SK-N-SH (cell line): Measurements from ENCODE around the gene PFKL. TPM values are rescaled to one million over a fixed set of nuclear protein-coding genes. Genes with fewer than 3 reads are reported as not detected.

ENCODE experiments used
- CTCF ChIA-PET: fragments of 300-600, 350-600 bp; formaldehyde crosslinking; extraction: SDS; loops from one replicate; lab custom pipeline; 2021; lab: Yijun Ruan, JAX
- POLR2A ChIA-PET: fragments of 350-600 bp; sonication (Branson Sonifier 250); formaldehyde crosslinking; extraction: SDS; loops from one replicate; lab custom pipeline; 2020; ENCODE audit warnings: antibody characterized with exemption, inconsistent platforms; lab: Yijun Ruan, JAX
- DNase-seq: peaks from one replicate; pipeline ENCODE4 v3.0.0; 2012
- H2AFZ ChIP-seq: fragments of 200-600 bp; sonication (generic); 2 replicates; pipeline ENCODE4 v1.8.1; 2016; ENCODE audit warnings: antibody characterized with exemption, mild to moderate bottlenecking, low read depth
- H3F3A ChIP-seq: fragments of 200-600 bp; sonication (generic); replicated peaks from 2 replicates; pipeline ENCODE3; 2016; ENCODE audit warnings: antibody characterized with exemption, mild to moderate bottlenecking; ENCODE audit not compliant: insufficient read depth
- H3K27ac ChIP-seq, 2 experiments: fragments of 200-500 bp in 1 of 2; fragments of 200-600 bp in 1 of 2; sonication (Bioruptor generic) in 1 of 2; sonication (generic), shearing (Covaris generic) in 1 of 2; 2 replicates each; pipeline versions ENCODE4 v1.5.1 to v1.6.1; 2014 to 2016; ENCODE audit warnings: low read depth in 2 of 2, inconsistent platforms in 1 of 2, low read length in 1 of 2, mild to moderate bottlenecking in 1 of 2, mixed read lengths in 1 of 2
- H3K27me3 ChIP-seq: fragments of 200-600 bp; sonication (generic), shearing (Covaris generic); 2 replicates; pipeline ENCODE4 v1.6.1; 2016; ENCODE audit warnings: mixed run types; ENCODE audit not compliant: insufficient read depth
- H3K36me3 ChIP-seq, 2 experiments: fragments of 200-500 bp in 1 of 2; fragments of 200-600 bp in 1 of 2; sonication (Bioruptor generic) in 1 of 2; sonication (generic) in 1 of 2; replicated peaks in 1 of 2; 2 replicates each; pipeline versions ENCODE3 to v1.5.1; 2014 to 2016; ENCODE audit warnings: low read length in 1 of 2, mild to moderate bottlenecking in 1 of 2; ENCODE audit not compliant: insufficient read depth in 2 of 2, control insufficient read depth in 1 of 2
- H3K4me1 ChIP-seq, 2 experiments: fragments of 200-500 bp in 1 of 2; fragments of 200-600 bp in 1 of 2; sonication (Bioruptor generic) in 1 of 2; sonication (generic), shearing (Covaris generic) in 1 of 2; 2 replicates each; pipeline versions ENCODE4 v1.5.1 to v1.6.1; 2014 to 2016; ENCODE audit warnings: low read depth in 1 of 2, low read length in 1 of 2, mixed run types in 1 of 2; ENCODE audit not compliant: insufficient read depth in 2 of 2, control insufficient read depth in 1 of 2
- H3K4me2 ChIP-seq: fragments of 200-600 bp; sonication (generic), shearing (Covaris generic); 2 replicates; pipeline ENCODE4 v1.6.1; 2017; ENCODE audit warnings: mixed run types
- H3K4me3 ChIP-seq, 2 experiments: fragments of 200-500 bp in 1 of 2; fragments of 200-600 bp in 1 of 2; sonication (Bioruptor generic) in 1 of 2; sonication (generic), shearing (Covaris generic) in 1 of 2; 2 replicates each; pipeline versions ENCODE4 v1.5.1 to v1.8.1; 2014 to 2016; ENCODE audit warnings: low read depth in 2 of 2, inconsistent platforms in 1 of 2, low read length in 1 of 2, mild to moderate bottlenecking in 1 of 2, mixed read lengths in 1 of 2, moderate library complexity in 1 of 2
- H3K79me2 ChIP-seq: fragments of 200-600 bp; sonication (generic); 2 replicates; pipeline ENCODE4 v1.8.1; 2017; ENCODE audit warnings: mild to moderate bottlenecking; ENCODE audit not compliant: insufficient read depth
- H3K9ac ChIP-seq: fragments of 200-600 bp; sonication (generic); 2 replicates; pipeline ENCODE4 v1.6.1; 2017; ENCODE audit warnings: mixed run types
- H3K9me2 ChIP-seq: fragments of 200-600 bp; sonication (generic); 2 replicates; pipeline ENCODE4 v1.6.1; 2017; ENCODE audit warnings: mixed run types
- H3K9me3 ChIP-seq: fragments of 200-600 bp; sonication (generic); 2 replicates; pipeline ENCODE4 v1.6.1; 2017; ENCODE audit warnings: mixed run types, mild to moderate bottlenecking, moderate library complexity
- H4K20me1 ChIP-seq: fragments of 200-600 bp; sonication (generic); 2 replicates; pipeline ENCODE4 v1.6.1; 2017; ENCODE audit warnings: mild to moderate bottlenecking, mixed run types; ENCODE audit not compliant: insufficient read depth
- ELF1 ChIP-seq: IDR thresholded peaks from 2 replicates; pipeline ENCODE4 v1.4.0; 2012
- EP300 ChIP-seq, 2 experiments: IDR thresholded peaks; 2 replicates each; pipeline versions ENCODE4 v1.4.0 to v1.6.1; 2012; ENCODE audit warnings: borderline replicate concordance in 1 of 2, low read depth in 1 of 2, low read length in 1 of 2
- FOXM1 ChIP-seq: IDR thresholded peaks from 2 replicates; pipeline ENCODE4 v1.4.0; 2012; ENCODE audit warnings: low read depth, mild to moderate bottlenecking
- GABPA ChIP-seq: IDR thresholded peaks from 2 replicates; pipeline ENCODE4 v1.4.0; 2012; ENCODE audit warnings: low read depth, mild to moderate bottlenecking
- MXI1 ChIP-seq: IDR thresholded peaks from 2 replicates; pipeline ENCODE4 v1.6.1; 2012; ENCODE audit warnings: mild to moderate bottlenecking, low read depth, low read length, improper control_type of control experiment
- PBX3 ChIP-seq: IDR thresholded peaks from 2 replicates; pipeline ENCODE4; 2012
- POLR2AphosphoS5 ChIP-seq: IDR thresholded peaks from 2 replicates; pipeline ENCODE4 v1.6.1; 2012; ENCODE audit warnings: low read depth, low read length
- RAD21 ChIP-seq: IDR thresholded peaks from 2 replicates; pipeline ENCODE4 v1.6.1; 2012; ENCODE audit warnings: mild to moderate bottlenecking, low read length
- REST ChIP-seq: IDR thresholded peaks from 2 replicates; pipeline ENCODE4 v1.6.1; 2012; ENCODE audit warnings: mild to moderate bottlenecking, low read depth, low read length, moderate library complexity
- RFX5 ChIP-seq: IDR thresholded peaks from 2 replicates; pipeline ENCODE4 v1.6.1; 2012; ENCODE audit warnings: mild to moderate bottlenecking, improper control_type of control experiment, low read length
- RXRA ChIP-seq: IDR thresholded peaks from 2 replicates; pipeline ENCODE4 v1.4.0; 2012; ENCODE audit warnings: low read depth, mild to moderate bottlenecking, borderline replicate concordance
- SIN3A ChIP-seq: IDR thresholded peaks from 2 replicates; pipeline ENCODE4 v1.6.1; 2012; ENCODE audit warnings: low read depth, mild to moderate bottlenecking, low read length, moderate library complexity, borderline replicate concordance
- SMC3 ChIP-seq: IDR thresholded peaks from 2 replicates; pipeline ENCODE4 v1.6.1; 2012; ENCODE audit warnings: low read depth, low read length, improper control_type of control experiment
- TCF12 ChIP-seq: IDR thresholded peaks from 2 replicates; pipeline ENCODE4 v1.4.0; 2012
- TEAD4 ChIP-seq: IDR thresholded peaks from 2 replicates; pipeline ENCODE4 v1.4.0; 2012; ENCODE audit warnings: mild to moderate bottlenecking, borderline replicate concordance; ENCODE audit not compliant: insufficient read depth
- USF1 ChIP-seq: IDR thresholded peaks from 2 replicates; pipeline ENCODE4 v1.4.0; 2012; ENCODE audit warnings: low read depth, borderline replicate concordance
- YY1 ChIP-seq: IDR thresholded peaks from 2 replicates; pipeline ENCODE4 v1.4.0; 2012; ENCODE audit warnings: low read depth, mild to moderate bottlenecking
- ZBTB33 ChIP-seq: IDR thresholded peaks from 2 replicates; pipeline ENCODE4 v1.4.0; 2012; ENCODE audit warnings: low read depth, borderline replicate concordance
- WGBS: methylation state at CpG from one replicate; pipeline ENCODE4 v1.1.6; 2017; ENCODE audit warnings: low lambda C conversion rate; 5-methylcytosine and 5-hydroxymethylcytosine counted together
- polyA plus RNA-seq, 3 experiments: library from polyadenylated mRNA; depleted of rRNA; stranded (reverse); fragments of >200 nt; gene quantifications; 2 replicates each; pipeline ENCODE4 v1.2.3, GENCODE V29; 2012

PFKL gene
- polyA plus RNA-seq, 1 of the 3 experiments (the other 2 are of a cell fraction): 118 TPM

DNA sequence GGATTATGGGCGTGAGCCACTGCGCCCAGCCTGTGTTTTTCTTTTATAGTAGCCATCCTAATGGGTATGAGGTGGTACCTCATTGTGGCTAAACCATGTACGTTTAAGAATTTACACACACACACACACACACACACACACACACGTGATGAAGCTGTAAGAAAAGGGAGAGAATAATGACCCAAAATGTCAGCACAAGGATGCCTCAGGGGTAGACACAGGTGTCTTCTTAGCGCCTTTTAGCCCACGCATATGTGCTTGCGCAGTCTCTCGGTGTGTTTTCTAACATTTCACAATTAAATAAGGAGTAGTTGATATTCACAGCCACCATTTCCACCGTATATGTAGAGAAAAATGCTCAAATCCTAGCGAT lies 782 bp upstream of the PFKL start:
- H3K9me2 ChIP-seq: no peaks in the 10 kb centered on the region
- POLR2A ChIA-PET: no interaction called here
- no peaks in the 10 kb centered on the region for H3K36me3 ChIP-seq
- no peaks in the 10 kb centered on the region for H3K27me3 ChIP-seq
- CTCF ChIA-PET: interaction anchor here (0.6 to 1.9 kb wide), 2 partner anchors 11 to 368 kb away, joined by 3 to 21 read pairs; partner anchors contain the start of gene KRTAP12-2
- H2AFZ ChIP-seq: peak overlapping the region; percentile 26
- peak overlapping the region; percentile 66 to 77 for H3K4me3 ChIP-seq
- TF ChIP-seq PBX3 (no peak), YY1 (no peak), RXRA (no peak), RFX5 (no peak), RAD21 (no peak), TEAD4 (no peak), SIN3A (no peak), ELF1 (no peak), TCF12 (no peak), GABPA (no peak), ZBTB33 (no peak), USF1 (no peak), REST (no peak), MXI1 (no peak), FOXM1 (no peak), POLR2AphosphoS5 (no peak), SMC3 (no peak), EP300 (IDR thresholded peaks at IDR 0.05; ENCODE audit: borderline replicate concordance in 1 of 2, low read depth in 1 of 2, low read length in 1 of 2) (no peak)
- H3K4me1 ChIP-seq: peaks cover 3 to 17% of the 10 kb centered on the region in 2 experiments; a peak in 1 of 4 replicates
- peaks cover 31% of the 10 kb centered on the region for H4K20me1 ChIP-seq
- WGBS: 56% methylated on average over 10 of the region's 10 CpGs
- DNase-seq: no peak
- H3K9me3 ChIP-seq: no peaks in the 10 kb centered on the region
- peak overlapping the region; percentile 62 to 64; a peak in 2 of 4 replicates for H3K27ac ChIP-seq
- H3K79me2 ChIP-seq: peaks cover 39% of the 10 kb centered on the region
- H3K9ac ChIP-seq: peak overlapping the region; percentile 66
- H3K4me2 ChIP-seq: peak overlapping the region; percentile 89
- H3F3A ChIP-seq: no peaks in the 10 kb centered on the region
